ENCODE results near the gene LMAN1L.

DNA sequence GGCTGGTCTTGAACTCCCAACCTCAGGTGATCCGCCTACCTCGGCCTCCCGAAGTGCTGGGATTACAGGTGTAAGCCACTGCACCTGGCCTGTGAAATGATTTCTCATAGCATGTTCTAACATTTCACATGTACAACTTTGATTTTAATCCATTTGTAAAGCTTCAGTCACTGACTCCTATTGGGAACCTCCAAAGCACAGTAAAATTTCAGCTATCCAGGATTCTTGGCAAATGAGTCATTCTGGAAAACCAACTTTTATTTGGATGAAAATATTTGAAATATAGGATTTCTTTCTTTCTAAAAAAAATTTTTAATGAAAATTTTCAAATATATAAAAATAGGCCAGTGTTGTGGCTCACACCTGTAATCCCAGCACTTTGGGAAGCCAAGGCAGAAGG is 2.7 kb upstream of the LMAN1L start:
- TF ChIP-seq, protein P1, sequence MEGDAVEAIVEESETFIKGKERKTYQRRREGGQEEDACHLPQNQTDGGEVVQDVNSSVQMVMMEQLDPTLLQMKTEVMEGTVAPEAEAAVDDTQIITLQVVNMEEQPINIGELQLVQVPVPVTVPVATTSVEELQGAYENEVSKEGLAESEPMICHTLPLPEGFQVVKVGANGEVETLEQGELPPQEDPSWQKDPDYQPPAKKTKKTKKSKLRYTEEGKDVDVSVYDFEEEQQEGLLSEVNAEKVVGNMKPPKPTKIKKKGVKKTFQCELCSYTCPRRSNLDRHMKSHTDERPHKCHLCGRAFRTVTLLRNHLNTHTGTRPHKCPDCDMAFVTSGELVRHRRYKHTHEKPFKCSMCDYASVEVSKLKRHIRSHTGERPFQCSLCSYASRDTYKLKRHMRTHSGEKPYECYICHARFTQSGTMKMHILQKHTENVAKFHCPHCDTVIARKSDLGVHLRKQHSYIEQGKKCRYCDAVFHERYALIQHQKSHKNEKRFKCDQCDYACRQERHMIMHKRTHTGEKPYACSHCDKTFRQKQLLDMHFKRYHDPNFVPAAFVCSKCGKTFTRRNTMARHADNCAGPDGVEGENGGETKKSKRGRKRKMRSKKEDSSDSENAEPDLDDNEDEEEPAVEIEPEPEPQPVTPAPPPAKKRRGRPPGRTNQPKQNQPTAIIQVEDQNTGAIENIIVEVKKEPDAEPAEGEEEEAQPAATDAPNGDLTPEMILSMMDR (IDR thresholded peaks at IDR 0.05 in 4 of 5, conservative IDR thresholded peaks at IDR 0.05 in 1 of 5) = no peak
- TF ChIP-seq POLR2A (IDR thresholded peaks at IDR 0.05) = no peak
